Activated CD8-positive, alpha-beta T cell treated with anti-CD3 and anti-CD28 coated beads for 36 hours (primary cell): ENCODE results near the gene SLC29A1. TPM values are rescaled to one million over a fixed set of nuclear protein-coding genes. Genes with fewer than 3 reads are reported as not detected.

Experiments used
- ATAC-seq: fragments of 200-7000 bp; cut with Tn5 transposase; one replicate; pipeline ENCODE4 v1.10.0; 2021; ENCODE audit warnings: mild to moderate bottlenecking, moderate library complexity
- CTCF ChIA-PET: fragments of 350-600 bp; sonication (Branson Sonifier 250); formaldehyde crosslinking; loops from one replicate; lab custom pipeline; 2021; ENCODE audit warnings: antibody characterized with exemption; lab: Charles Lee
- POLR2A ChIA-PET: fragments of 350-600 bp; sonication (Branson Sonifier 250); formaldehyde crosslinking; loops from one replicate; lab custom pipeline; 2021; ENCODE audit warnings: antibody characterized with exemption; lab: Charles Lee
- DNase-seq: peaks from one replicate; pipeline ENCODE4 v3.0.0-alpha.2; 2020
- H3K27ac Mint-ChIP-seq: one replicate; pipeline ENCODE4 v1.8.0; 2021; ENCODE audit warnings: mild to moderate bottlenecking, mixed read lengths
- H3K27me3 Mint-ChIP-seq: one replicate; pipeline ENCODE4 v1.8.0; 2021; ENCODE audit warnings: mixed read lengths
- H3K36me3 Mint-ChIP-seq: one replicate; pipeline ENCODE4 v1.8.0; 2021; ENCODE audit warnings: low read depth, mixed read lengths
- H3K4me1 Mint-ChIP-seq: one replicate; pipeline ENCODE4 v1.8.0; 2021; ENCODE audit warnings: low read depth, mixed read lengths
- H3K4me3 Mint-ChIP-seq: one replicate; pipeline ENCODE4 v1.8.0; 2021; ENCODE audit warnings: mild to moderate bottlenecking, moderate library complexity, mixed read lengths
- H3K9me3 Mint-ChIP-seq: one replicate; pipeline ENCODE4 v1.8.0; 2021; ENCODE audit warnings: mixed read lengths
- CTCF ChIP-seq: fragments of 200-600 bp; IDR thresholded peaks from one replicate; pipeline ENCODE4 v1.8.0; 2022; ENCODE audit warnings: antibody characterized with exemption, mild to moderate bottlenecking
- intact Hi-C: fragments of 100-400 bp; cut with micrococcal nuclease; formaldehyde crosslinking; loops from one replicate; pipeline ENCODE4 v1.10.0; 2022
- total RNA-seq, 2 experiments: library from RNA; stranded (reverse); gene quantifications; one replicate each; pipeline ENCODE4 v1.2.3, GENCODE V29; 2021

Gene SLC29A1
- total RNA-seq, 2 experiments from 2014 or later = 56.1 to 57.4 TPM

- peaks cover 6% of the 10 kb centered on the region for H3K27me3 Mint-ChIP-seq
- no peak overlapping the region for H3K4me3 Mint-ChIP-seq
- no peak overlapping the region for H3K27ac Mint-ChIP-seq
- ATAC-seq = no peak
- intact Hi-C loops = no loop called here
- H3K36me3 Mint-ChIP-seq = peaks cover 13% of the 10 kb centered on the region
- H3K9me3 Mint-ChIP-seq = no peaks in the 10 kb centered on the region
- CTCF ChIA-PET = interaction anchor here (0.7 to 7.1 kb wide), 15 partner anchors 8 to 55 kb away, joined by 3 to 52 read pairs (median 5); partner anchors contain the start of gene SLC35B2
- peaks cover 48% of the 10 kb centered on the region for H3K4me1 Mint-ChIP-seq
- POLR2A ChIA-PET = interaction anchor here (0.9 to 7.7 kb wide), 3 partner anchors 15 to 451 kb away, joined by 3 to 131 read pairs (median 54); partner anchors contain the start of genes HSP90AB1 and VEGFA
- no peak for DNase-seq
- no peak for TF ChIP-seq CTCF
Measured at GRCh38 chr6:44220913-44221290, 2.5 kb upstream of the SLC29A1 start.

- intact Hi-C loops = no loop called here
- peaks cover 16% of the 10 kb centered on the region for H3K36me3 Mint-ChIP-seq
- ATAC-seq (peak; percentile 69), DNase-seq (peak; percentile 87)
- peaks cover 52% of the 10 kb centered on the region for H3K4me1 Mint-ChIP-seq
- POLR2A ChIA-PET = interaction anchor here (0.9 to 7.7 kb wide), 3 partner anchors 15 to 452 kb away, joined by 3 to 131 read pairs (median 54); partner anchors contain the start of genes HSP90AB1 and VEGFA
- TF ChIP-seq CTCF = peak; percentile 81
- H3K27ac Mint-ChIP-seq = no peak overlapping the region
- H3K9me3 Mint-ChIP-seq = no peaks in the 10 kb centered on the region
- CTCF ChIA-PET = interaction anchor here (0.6 to 7.1 kb wide), 16 partner anchors 9 to 55 kb away, joined by 3 to 52 read pairs (median 4); partner anchors contain the start of gene SLC35B2
- peaks cover 6% of the 10 kb centered on the region for H3K27me3 Mint-ChIP-seq
- H3K4me3 Mint-ChIP-seq = no peak overlapping the region
Measured at GRCh38 chr6:44221291-44221960, 2.0 kb upstream of the SLC29A1 start.

GRCh38 chr6:44221961-44222335 is 1.4 kb upstream of the SLC29A1 start:
- intact Hi-C loops = no loop called here
- H3K9me3 Mint-ChIP-seq = no peaks in the 10 kb centered on the region
- peaks cover 16% of the 10 kb centered on the region for H3K36me3 Mint-ChIP-seq
- no peak for ATAC-seq
- TF ChIP-seq CTCF = no peak
- H3K27me3 Mint-ChIP-seq = peaks cover 6% of the 10 kb centered on the region
- ChIA-PET CTCF (interaction anchor here (0.6 to 7.1 kb wide), 13 partner anchors 9 to 50 kb away, joined by 3 to 52 read pairs (median 6); partner anchors contain the start of gene SLC35B2), POLR2A (interaction anchor here (0.9 to 7.7 kb wide), 3 partner anchors 14 to 452 kb away, joined by 3 to 131 read pairs (median 54); partner anchors contain the start of genes HSP90AB1 and VEGFA)
- H3K4me1 Mint-ChIP-seq = peaks cover 52% of the 10 kb centered on the region
- H3K27ac Mint-ChIP-seq = no peak overlapping the region
- DNase-seq = peak; percentile 20
- H3K4me3 Mint-ChIP-seq = no peak overlapping the region

GRCh38 chr6:44222486-44223318 is 693 bp upstream of the SLC29A1 start:
- intact Hi-C loops = no loop called here
- ATAC-seq (peak; percentile 2), DNase-seq (peak; percentile 27)
- H3K27me3 Mint-ChIP-seq = peaks cover 6% of the 10 kb centered on the region
- ChIA-PET POLR2A (interaction anchor here (0.6 to 7.7 kb wide), 4 partner anchors 13 to 1579 kb away, joined by 4 to 131 read pairs (median 39); partner anchors contain the start of genes HSP90AB1 and SLC35B2), CTCF (interaction anchor here (0.6 to 7.1 kb wide), 9 partner anchors 11 to 50 kb away, joined by 3 to 52 read pairs (median 10); partner anchors contain the start of gene HSP90AB1)
- peaks cover 21% of the 10 kb centered on the region for H3K36me3 Mint-ChIP-seq
- no peaks in the 10 kb centered on the region for H3K9me3 Mint-ChIP-seq
- peak overlapping the region; percentile 48 for H3K27ac Mint-ChIP-seq
- peak overlapping the region; percentile 89 for H3K4me3 Mint-ChIP-seq
- peaks cover 52% of the 10 kb centered on the region for H3K4me1 Mint-ChIP-seq
- no peak for TF ChIP-seq CTCF
